Thyroid gland (tissue), 4 donors: ENCODE data around the gene PDHX.
"Not testable (repeated sequence)": the region's sequence is repeated elsewhere in the genome, so short reads cannot be mapped to it uniquely, and the experiment has no call there.

ENCODE experiments used
- POLR2A ChIP-seq, 2 donors: fragments of 450-650 bp; IDR thresholded peaks; one replicate each; pipeline ENCODE4 v1.6.1; 2017; ENCODE audit warnings: antibody characterized with exemption in 2 of 2, mild to moderate bottlenecking in 2 of 2, moderate library complexity in 1 of 2
- TF ChIP-seq, protein P1 (sequence below), 6 experiments: fragments of 200-600 bp in 3 of 6; fragments of 450-650 bp in 3 of 6; sonication (generic) in 3 of 6; IDR thresholded peaks; one replicate each; pipeline ENCODE4 v1.5.1; 2016 to 2019; ENCODE audit warnings: antibody characterized with exemption in 6 of 6, mild to moderate bottlenecking in 2 of 6, inconsistent platforms in 1 of 6, moderate library complexity in 1 of 6

- not testable (repeated sequence) for TF ChIP-seq POLR2A (IDR thresholded peaks at IDR 0.05)
- TF ChIP-seq, protein P1, sequence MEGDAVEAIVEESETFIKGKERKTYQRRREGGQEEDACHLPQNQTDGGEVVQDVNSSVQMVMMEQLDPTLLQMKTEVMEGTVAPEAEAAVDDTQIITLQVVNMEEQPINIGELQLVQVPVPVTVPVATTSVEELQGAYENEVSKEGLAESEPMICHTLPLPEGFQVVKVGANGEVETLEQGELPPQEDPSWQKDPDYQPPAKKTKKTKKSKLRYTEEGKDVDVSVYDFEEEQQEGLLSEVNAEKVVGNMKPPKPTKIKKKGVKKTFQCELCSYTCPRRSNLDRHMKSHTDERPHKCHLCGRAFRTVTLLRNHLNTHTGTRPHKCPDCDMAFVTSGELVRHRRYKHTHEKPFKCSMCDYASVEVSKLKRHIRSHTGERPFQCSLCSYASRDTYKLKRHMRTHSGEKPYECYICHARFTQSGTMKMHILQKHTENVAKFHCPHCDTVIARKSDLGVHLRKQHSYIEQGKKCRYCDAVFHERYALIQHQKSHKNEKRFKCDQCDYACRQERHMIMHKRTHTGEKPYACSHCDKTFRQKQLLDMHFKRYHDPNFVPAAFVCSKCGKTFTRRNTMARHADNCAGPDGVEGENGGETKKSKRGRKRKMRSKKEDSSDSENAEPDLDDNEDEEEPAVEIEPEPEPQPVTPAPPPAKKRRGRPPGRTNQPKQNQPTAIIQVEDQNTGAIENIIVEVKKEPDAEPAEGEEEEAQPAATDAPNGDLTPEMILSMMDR (IDR thresholded peaks at IDR 0.05): not testable (repeated sequence)
Observed at GRCh38 chr11:35023940-35024339, 107.5 kb downstream of the PDHX start.
